HepG2 (cell line): ENCODE measurements around the gene VAV2. TPM values are rescaled to one million over a fixed set of nuclear protein-coding genes. Genes with fewer than 3 reads are reported as not detected.

Experiments
- KDM3A ChIP-seq: IDR thresholded peaks from 2 replicates; pipeline ENCODE4 v1.6.1; 2018; ENCODE audit warnings: low read depth, missing compliant biosample characterization
- ZFP36 ChIP-seq: fragments of 150-350 bp; IDR thresholded peaks from 2 replicates; pipeline ENCODE4 v1.6.1; 2018; ENCODE audit warnings: borderline replicate concordance, low read length, low read depth; ENCODE audit not compliant: partially characterized antibody
- ZNF567 ChIP-seq: sonication (generic); formaldehyde crosslinking; IDR thresholded peaks from 2 replicates; pipeline ENCODE4 v1.8.1; 2023; ENCODE audit warnings: mild to moderate bottlenecking, missing genetic modification reagents, borderline replicate concordance
- ZXDC ChIP-seq: sonication (generic); formaldehyde crosslinking; IDR thresholded peaks from 2 replicates; pipeline ENCODE4 v1.5.0; 2020; ENCODE audit warnings: mild to moderate bottlenecking, missing genetic modification reagents
- polyA plus RNA-seq, 8 experiments: library from polyadenylated mRNA; depleted of rRNA in 3 of 8; stranded (reverse) in 7 of 8; unstranded in 1 of 8; fragments of >200 nt; fragmentation: Illumina TruSeq in 4 of 8; extraction: Trizol in 4 of 8; gene quantifications; 2 replicates each; pipeline versions ENCODE4 v1.2.1 to v1.2.3, GENCODE V29; 2011 to 2016; ENCODE audit warnings: low read depth in 4 of 8, missing spikeins in 1 of 8, mixed read lengths in 1 of 8; ENCODE audit not compliant: insufficient read depth in 1 of 8
- total RNA-seq, 5 experiments: library from RNA; depleted of rRNA; stranded (reverse); fragments of >200 nt; fragmentation: Illumina TruSeq; extraction: Trizol; gene quantifications; 2 replicates each; pipeline ENCODE4 v1.2.3, GENCODE V29; 2016; ENCODE audit warnings: low read depth in 1 of 5
- TF ChIP-seq, protein P1 (sequence below): sonication (generic); formaldehyde crosslinking; IDR thresholded peaks from 2 replicates; pipeline ENCODE4 v1.4.0; 2020; ENCODE audit warnings: missing genetic modification reagents, borderline replicate concordance

The VAV2 gene
- total and polyA plus RNA-seq, 2 of the 13 experiments (the other 11 are each of a cell fraction or from before 2014, with no cell fraction given), result 22.5 to 22.9 TPM

DNA sequence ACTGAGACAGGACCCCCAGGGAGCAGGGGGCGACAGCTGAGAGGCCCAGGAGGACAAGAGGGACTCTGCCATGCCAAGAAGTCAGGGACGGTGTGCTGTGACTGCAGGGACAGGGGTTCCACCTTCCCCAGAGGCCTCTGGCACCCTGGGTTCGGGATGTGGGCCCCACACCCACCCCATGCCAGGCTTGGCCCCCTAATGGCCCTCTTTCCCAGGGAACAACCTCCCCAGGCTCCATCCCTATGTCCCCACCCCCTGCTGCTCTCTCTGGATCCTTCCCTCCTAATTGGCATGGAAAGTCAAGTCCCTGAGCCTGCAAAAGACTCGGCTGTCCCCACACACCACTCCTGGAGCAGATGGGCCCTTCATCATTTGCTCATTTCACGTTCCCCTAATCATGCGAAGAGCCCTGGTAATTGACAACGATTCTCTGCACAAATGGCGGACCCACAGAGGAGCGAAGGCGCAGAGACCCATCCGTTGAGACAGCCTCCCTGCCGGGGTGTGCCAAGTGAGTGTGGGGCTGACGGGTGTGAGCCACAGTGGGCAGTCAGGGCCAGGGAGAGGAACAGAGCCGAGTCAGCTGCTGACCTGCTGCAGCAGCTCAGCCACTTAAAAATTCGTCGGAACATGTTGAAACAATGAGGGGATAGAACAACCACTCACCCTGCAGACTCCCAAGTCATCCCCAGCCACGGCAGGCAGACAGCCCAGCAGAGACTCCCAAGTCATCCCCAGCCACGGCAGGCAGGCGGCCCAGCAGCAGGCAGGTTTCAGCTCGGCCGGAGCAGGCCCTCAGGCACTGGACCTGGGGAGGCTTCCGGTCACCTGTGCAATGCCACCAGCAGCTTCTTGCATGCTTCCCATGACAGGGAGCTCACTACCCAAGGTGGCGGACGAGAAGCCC lies 109.0 kb downstream of the VAV2 start (continued):
- TF ChIP-seq ZNF567 (CRISPR knock-in tag) (no peak), ZXDC (no peak), ZFP36 (no peak), KDM3A (CRISPR knock-in tag) (no peak)
- TF ChIP-seq, protein P1, sequence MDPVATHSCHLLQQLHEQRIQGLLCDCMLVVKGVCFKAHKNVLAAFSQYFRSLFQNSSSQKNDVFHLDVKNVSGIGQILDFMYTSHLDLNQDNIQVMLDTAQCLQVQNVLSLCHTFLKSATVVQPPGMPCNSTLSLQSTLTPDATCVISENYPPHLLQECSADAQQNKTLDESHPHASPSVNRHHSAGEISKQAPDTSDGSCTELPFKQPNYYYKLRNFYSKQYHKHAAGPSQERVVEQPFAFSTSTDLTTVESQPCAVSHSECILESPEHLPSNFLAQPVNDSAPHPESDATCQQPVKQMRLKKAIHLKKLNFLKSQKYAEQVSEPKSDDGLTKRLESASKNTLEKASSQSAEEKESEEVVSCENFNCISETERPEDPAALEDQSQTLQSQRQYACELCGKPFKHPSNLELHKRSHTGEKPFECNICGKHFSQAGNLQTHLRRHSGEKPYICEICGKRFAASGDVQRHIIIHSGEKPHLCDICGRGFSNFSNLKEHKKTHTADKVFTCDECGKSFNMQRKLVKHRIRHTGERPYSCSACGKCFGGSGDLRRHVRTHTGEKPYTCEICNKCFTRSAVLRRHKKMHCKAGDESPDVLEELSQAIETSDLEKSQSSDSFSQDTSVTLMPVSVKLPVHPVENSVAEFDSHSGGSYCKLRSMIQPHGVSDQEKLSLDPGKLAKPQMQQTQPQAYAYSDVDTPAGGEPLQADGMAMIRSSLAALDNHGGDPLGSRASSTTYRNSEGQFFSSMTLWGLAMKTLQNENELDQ (CRISPR knock-in tag), result no peak
- TF ChIP-seq, all 625 proteins: peak for 6
